DND-41 (cell line): ENCODE results near the gene TAS2R10.

Experiments
- ATAC-seq: fragments of 200-7000 bp; cut with Tn5 transposase; 3 replicates; pipeline ENCODE4 v1.9.1; 2021; ENCODE audit warnings: low read depth; ENCODE audit not compliant: insufficient read depth
- DNase-seq: peaks from one replicate; pipeline ENCODE4 v3.0.0-alpha.2; 2020
- H2AFZ ChIP-seq: 2 replicates; pipeline ENCODE4 v1.6.0; 2012; ENCODE audit warnings: low read depth, low read length
- H3K27ac ChIP-seq: 2 replicates; pipeline ENCODE4 v1.5.1; 2012; ENCODE audit warnings: low read length, inconsistent platforms
- H3K27me3 ChIP-seq: fragments of 200-600 bp; sonication (generic); 2 replicates; pipeline ENCODE4 v1.6.0; 2012; ENCODE audit warnings: low read length, mild to moderate bottlenecking, inconsistent platforms; ENCODE audit not compliant: insufficient read depth, poor library complexity
- H3K36me3 ChIP-seq: 2 replicates; pipeline ENCODE4 v1.5.1; 2012; ENCODE audit warnings: low read length, inconsistent platforms; ENCODE audit not compliant: insufficient read depth
- H3K4me1 ChIP-seq: 2 replicates; pipeline ENCODE4 v1.5.1; 2012; ENCODE audit warnings: mild to moderate bottlenecking, low read length; ENCODE audit not compliant: insufficient read depth
- H3K4me2 ChIP-seq: 2 replicates; pipeline ENCODE4 v1.6.0; 2012; ENCODE audit warnings: mild to moderate bottlenecking, moderate library complexity, low read length, inconsistent platforms; ENCODE audit not compliant: insufficient read depth
- H3K4me3 ChIP-seq, 2 experiments: fragments of 200-600 bp in 1 of 2; shearing (Covaris generic) in 1 of 2; 2 replicates each; pipeline ENCODE4 v1.5.1; 2012 to 2016; ENCODE audit warnings: inconsistent platforms in 2 of 2, low read length in 2 of 2, mild to moderate bottlenecking in 2 of 2, low read depth in 1 of 2, moderate library complexity in 1 of 2
- H3K79me2 ChIP-seq: 2 replicates; pipeline ENCODE4 v1.6.0; 2012; ENCODE audit warnings: low read length, inconsistent platforms; ENCODE audit not compliant: insufficient read depth
- H3K9ac ChIP-seq: 2 replicates; pipeline ENCODE4 v1.6.0; 2012; ENCODE audit warnings: low read depth, mild to moderate bottlenecking, inconsistent platforms, low read length, moderate library complexity
- H3K9me3 ChIP-seq: 2 replicates; pipeline ENCODE4 v1.5.1; 2012; ENCODE audit warnings: low read length, moderate library complexity, mild to moderate bottlenecking, inconsistent platforms; ENCODE audit not compliant: insufficient read depth, severe bottlenecking
- H4K20me1 ChIP-seq: 2 replicates; pipeline ENCODE4 v1.6.0; 2012; ENCODE audit warnings: low read length; ENCODE audit not compliant: insufficient read depth
- EZH2 ChIP-seq: IDR thresholded peaks from 3 replicates; pipeline ENCODE4 v1.6.1; 2012; ENCODE audit warnings: borderline replicate concordance, low read depth, mild to moderate bottlenecking, moderate library complexity, low read length, inconsistent platforms; ENCODE audit not compliant: severe bottlenecking
- TF ChIP-seq, protein P1 (sequence below): IDR thresholded peaks from 2 replicates; pipeline ENCODE4 v1.5.1; 2012; ENCODE audit warnings: borderline replicate concordance, low read length, moderate library complexity, mild to moderate bottlenecking; ENCODE audit not compliant: poor library complexity, severe bottlenecking; ENCODE audit errors: extremely low read depth

TAS2R10 gene

DNA sequence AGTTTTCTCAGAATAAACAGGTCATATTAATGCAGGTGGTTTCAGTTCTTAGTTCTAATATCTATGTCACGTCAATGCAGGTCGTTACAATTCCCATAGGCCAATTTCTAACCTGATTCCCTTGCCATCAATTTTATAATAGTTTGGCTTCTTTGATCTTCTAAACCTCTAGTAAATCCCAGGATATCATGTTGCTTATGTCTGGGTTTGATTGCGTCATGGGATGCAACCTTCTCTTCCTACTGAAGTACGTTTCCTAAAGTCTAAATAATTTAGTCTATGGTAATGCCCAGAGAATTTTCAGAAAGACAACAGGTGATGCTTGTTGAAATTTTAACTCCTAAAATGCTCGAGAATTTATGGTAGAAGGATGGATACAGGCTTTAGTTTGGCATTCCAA is 42.9 kb downstream of the TAS2R10 start:
- ATAC-seq = no peak
- no peak for TF ChIP-seq EZH2
- TF ChIP-seq, protein P1, sequence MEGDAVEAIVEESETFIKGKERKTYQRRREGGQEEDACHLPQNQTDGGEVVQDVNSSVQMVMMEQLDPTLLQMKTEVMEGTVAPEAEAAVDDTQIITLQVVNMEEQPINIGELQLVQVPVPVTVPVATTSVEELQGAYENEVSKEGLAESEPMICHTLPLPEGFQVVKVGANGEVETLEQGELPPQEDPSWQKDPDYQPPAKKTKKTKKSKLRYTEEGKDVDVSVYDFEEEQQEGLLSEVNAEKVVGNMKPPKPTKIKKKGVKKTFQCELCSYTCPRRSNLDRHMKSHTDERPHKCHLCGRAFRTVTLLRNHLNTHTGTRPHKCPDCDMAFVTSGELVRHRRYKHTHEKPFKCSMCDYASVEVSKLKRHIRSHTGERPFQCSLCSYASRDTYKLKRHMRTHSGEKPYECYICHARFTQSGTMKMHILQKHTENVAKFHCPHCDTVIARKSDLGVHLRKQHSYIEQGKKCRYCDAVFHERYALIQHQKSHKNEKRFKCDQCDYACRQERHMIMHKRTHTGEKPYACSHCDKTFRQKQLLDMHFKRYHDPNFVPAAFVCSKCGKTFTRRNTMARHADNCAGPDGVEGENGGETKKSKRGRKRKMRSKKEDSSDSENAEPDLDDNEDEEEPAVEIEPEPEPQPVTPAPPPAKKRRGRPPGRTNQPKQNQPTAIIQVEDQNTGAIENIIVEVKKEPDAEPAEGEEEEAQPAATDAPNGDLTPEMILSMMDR = no peak

DNA sequence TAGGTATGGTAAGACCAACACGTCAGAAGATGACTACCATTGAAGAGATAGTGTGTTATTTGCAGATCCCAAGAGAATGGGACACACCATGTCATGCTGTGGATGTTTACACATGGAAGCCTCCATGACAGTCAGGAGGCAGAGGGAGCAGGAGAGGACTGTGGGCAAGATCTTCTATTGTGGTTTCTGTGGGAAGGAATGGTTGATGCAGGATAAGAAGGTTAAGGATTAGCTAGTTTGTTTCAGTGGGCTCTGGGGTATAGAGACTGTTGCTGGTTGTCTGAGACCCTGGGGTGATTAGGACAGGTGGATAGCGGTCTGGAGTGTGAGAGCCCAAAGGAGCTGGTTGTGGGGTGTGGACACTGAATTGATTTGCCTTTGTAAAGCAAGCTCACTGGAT is 47.1 kb downstream of the TAS2R10 start:
- ATAC-seq = 0 out of 3 replicates have a peak, but pooled peaks have one; percentile 22
- Histone ChIP-seq H3K27ac (no peak overlapping the region), H3K27me3 (peaks cover 4% of the 10 kb centered on the region), H3K79me2 (no peaks in the 10 kb centered on the region), H2AFZ (no peak overlapping the region), H3K4me1 (no peaks in the 10 kb centered on the region), H3K36me3 (no peaks in the 10 kb centered on the region), H3K9ac (no peak overlapping the region), H3K4me2 (no peak overlapping the region), H3K4me3 (no peak overlapping the region), H3K9me3 (no peaks in the 10 kb centered on the region), H4K20me1 (no peaks in the 10 kb centered on the region)
- TF ChIP-seq, protein P1 = no peak
- no peak for TF ChIP-seq EZH2
- DNase-seq = no peak

More for the DNA sequence above, 42.9 kb downstream of the TAS2R10 start:
- no peaks in the 10 kb centered on the region for H3K9me3 ChIP-seq
- H3K4me2 ChIP-seq = no peak overlapping the region
- no peak overlapping the region for H3K27ac ChIP-seq
- H3K9ac ChIP-seq = no peak overlapping the region
- H3K79me2 ChIP-seq = no peaks in the 10 kb centered on the region
- no peaks in the 10 kb centered on the region for H3K36me3 ChIP-seq
- no peaks in the 10 kb centered on the region for H3K27me3 ChIP-seq
- H3K4me1 ChIP-seq = no peaks in the 10 kb centered on the region
- H4K20me1 ChIP-seq = no peaks in the 10 kb centered on the region
- H2AFZ ChIP-seq = no peak overlapping the region
- no peak for DNase-seq
- H3K4me3 ChIP-seq = no peak overlapping the region
